CD14-positive monocyte (primary cell): ENCODE results near the gene TSPAN16. TPM values are rescaled to one million over a fixed set of nuclear protein-coding genes. Genes with fewer than 3 reads are reported as not detected.

Experiments
- DNase-seq, 3 donors: peaks; one replicate each; pipeline ENCODE4 v3.0.0-alpha.2; 2011 to 2022
- H2AFZ ChIP-seq: 2 replicates; pipeline ENCODE4 v1.6.0; 2012; ENCODE audit warnings: mild to moderate bottlenecking, low read depth, low read length, inconsistent platforms; ENCODE audit not compliant: insufficient read depth, poor library complexity, severe bottlenecking
- H3K27ac ChIP-seq, 2 donors: 1 replicate in 1 of 2; 2 replicates in 1 of 2; pipeline ENCODE4 v1.5.1; 2012 to 2013; ENCODE audit warnings: low read length in 2 of 2, control low read depth in 1 of 2, inconsistent platforms in 1 of 2, low read depth in 1 of 2, mild to moderate bottlenecking in 1 of 2
- H3K27me3 ChIP-seq, 2 donors: one replicate each; pipeline versions ENCODE4 v1.6.0 to v1.6.1; 2011 to 2013; ENCODE audit warnings: low read length in 2 of 2; ENCODE audit not compliant: control insufficient read depth in 2 of 2, insufficient read depth in 2 of 2
- H3K36me3 ChIP-seq, 2 donors: replicated peaks in 1 of 2; 1 replicate in 1 of 2; 2 replicates in 1 of 2; pipeline versions ENCODE4 v1.5.1 to v1.6.1; 2012 to 2013; ENCODE audit warnings: low read length in 2 of 2, control low read depth in 1 of 2, inconsistent platforms in 1 of 2, mild to moderate bottlenecking in 1 of 2; ENCODE audit not compliant: insufficient read depth in 2 of 2, control insufficient read depth in 1 of 2
- H3K4me1 ChIP-seq, 2 donors: 1 replicate in 1 of 2; 2 replicates in 1 of 2; pipeline versions ENCODE4 v1.5.1 to v1.6.1; 2012 to 2013; ENCODE audit warnings: low read length in 2 of 2, control low read depth in 1 of 2, inconsistent platforms in 1 of 2, mild to moderate bottlenecking in 1 of 2, moderate library complexity in 1 of 2; ENCODE audit not compliant: insufficient read depth in 2 of 2, control insufficient read depth in 1 of 2
- H3K4me2 ChIP-seq: replicated peaks from 2 replicates; pipeline ENCODE3; 2012; ENCODE audit warnings: low read length, moderate library complexity, mild to moderate bottlenecking; ENCODE audit not compliant: poor library complexity, severe bottlenecking; ENCODE audit errors: extremely low read depth
- H3K4me3 ChIP-seq, 3 experiments: fragments of 200-600 bp in 1 of 3; sonication (generic) in 1 of 3; replicated peaks in 1 of 3; 1 replicate in 2 of 3; 2 replicates in 1 of 3; pipeline ENCODE4 v1.5.1; 2011 to 2013; ENCODE audit warnings: low read length in 3 of 3, mild to moderate bottlenecking in 3 of 3, control low read depth in 2 of 3, low read depth in 2 of 3, inconsistent platforms in 1 of 3, moderate library complexity in 1 of 3
- H3K79me2 ChIP-seq: 2 replicates; pipeline ENCODE4 v1.6.0; 2012; ENCODE audit warnings: mild to moderate bottlenecking, control low read depth, inconsistent platforms, low read length, moderate library complexity; ENCODE audit not compliant: insufficient read depth
- H3K9ac ChIP-seq: 2 replicates; pipeline ENCODE4 v1.6.0; 2017; ENCODE audit warnings: low read length, mild to moderate bottlenecking; ENCODE audit not compliant: insufficient read depth, poor library complexity, severe bottlenecking
- H3K9me3 ChIP-seq, 2 donors: replicated peaks in 1 of 2; 1 replicate in 1 of 2; 2 replicates in 1 of 2; pipeline versions ENCODE4 v1.5.1 to v1.6.1; 2012 to 2013; ENCODE audit warnings: low read length in 2 of 2, control low read depth in 1 of 2; ENCODE audit not compliant: control insufficient read depth in 1 of 2, insufficient read depth in 1 of 2
- H4K20me1 ChIP-seq: 2 replicates; pipeline ENCODE4 v1.6.0; 2012; ENCODE audit warnings: mild to moderate bottlenecking, low read length, control low read depth, moderate library complexity; ENCODE audit not compliant: insufficient read depth
- H3K27ac Mint-ChIP-seq, 7 donors: one replicate each; pipeline ENCODE4 v1.8.0; 2020; ENCODE audit warnings: mild to moderate bottlenecking in 7 of 7, mixed read lengths in 7 of 7, moderate library complexity in 6 of 7, inconsistent platforms in 2 of 7
- H3K27me3 Mint-ChIP-seq, 3 donors: one replicate each; pipeline ENCODE4 v1.8.0; 2021 to 2022; ENCODE audit warnings: low read depth in 3 of 3, mild to moderate bottlenecking in 3 of 3, mixed read lengths in 3 of 3, moderate library complexity in 3 of 3, inconsistent platforms in 1 of 3
- H3K36me3 Mint-ChIP-seq, 2 donors: one replicate each; pipeline ENCODE4 v1.8.0; 2020; ENCODE audit warnings: mixed read lengths in 2 of 2, inconsistent platforms in 1 of 2, mild to moderate bottlenecking in 1 of 2
- H3K4me1 Mint-ChIP-seq: one replicate; pipeline ENCODE4 v1.8.0; 2020; ENCODE audit warnings: mild to moderate bottlenecking, mixed read lengths
- H3K4me3 Mint-ChIP-seq, 2 donors: one replicate each; pipeline ENCODE4 v1.8.0; 2020; ENCODE audit warnings: mild to moderate bottlenecking in 2 of 2, mixed read lengths in 2 of 2, moderate library complexity in 1 of 2
- H3K9me3 Mint-ChIP-seq, 7 donors: one replicate each; pipeline ENCODE4 v1.8.0; 2020 to 2022; ENCODE audit warnings: mixed read lengths in 7 of 7, mild to moderate bottlenecking in 6 of 7, moderate library complexity in 6 of 7, inconsistent platforms in 2 of 7
- WGBS: methylation state at CpG from one replicate; pipeline ENCODE4 v1.1.5; 2013; ENCODE audit warnings: missing lambda C conversion rate; ENCODE audit not compliant: insufficient coverage; 5-methylcytosine and 5-hydroxymethylcytosine counted together
- intact Hi-C, 2 donors: fragments of 100-400 bp; cut with micrococcal nuclease; formaldehyde crosslinking; loops; one replicate each; pipeline versions ENCODE4 v1.15.0 to v1.15.1; 2023
- polyA plus RNA-seq, 3 donors: library from polyadenylated mRNA; depleted of rRNA in 1 of 3; unstranded in 2 of 3; stranded (reverse) in 1 of 3; fragments of 300-500 nt in 2 of 3; fragments of >200 nt in 1 of 3; fragmentation: Illumina TruSeq in 2 of 3; gene quantifications; 1 replicate in 2 of 3; 2 replicates in 1 of 3; pipeline ENCODE4 v1.2.3, GENCODE V29; 2012 to 2021
- TF ChIP-seq, protein P1 (sequence below): fragments of 200-600 bp; IDR thresholded peaks from one replicate; pipeline ENCODE4 v1.8.0; 2022; ENCODE audit warnings: antibody characterized with exemption, mild to moderate bottlenecking

Gene TSPAN16
- polyA plus RNA-seq, 3 donors = 0.08 to 0.31 TPM; not detected in 1

DNA sequence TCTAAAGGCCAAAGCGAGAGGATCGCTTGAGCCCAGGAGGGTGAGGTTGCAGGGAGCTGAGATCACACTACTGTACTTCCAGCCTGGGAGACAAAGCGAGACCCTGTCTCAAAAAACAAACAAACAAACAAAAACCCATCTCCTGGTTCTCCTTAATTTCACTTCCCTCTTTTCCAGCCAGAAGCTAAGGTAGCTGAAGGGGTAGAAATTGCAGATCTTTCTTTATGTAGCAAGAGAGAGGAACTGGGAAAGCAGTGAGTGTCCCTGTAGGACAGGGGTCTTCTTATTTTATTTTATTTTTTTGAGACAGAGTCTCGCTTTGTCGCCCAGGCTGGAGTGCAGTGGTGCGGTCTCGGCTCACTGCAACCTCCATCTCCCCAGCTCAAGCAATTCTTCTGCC is 4.5 kb upstream of the TSPAN16 start:
- Mint-ChIP-seq H3K4me3 (no peak overlapping the region), H3K36me3 (no peaks in the 10 kb centered on the region), H3K9me3 (no peaks in the 10 kb centered on the region), H3K4me1 (peaks cover 60% of the 10 kb centered on the region), H3K27me3 (peaks cover 17 to 25% (median 18%) of the 10 kb centered on the region in 3 donors), H3K27ac (peak overlapping the region in 5 of 7 donors; percentile 14 to 95 (median 71))
- TF ChIP-seq, protein P1, sequence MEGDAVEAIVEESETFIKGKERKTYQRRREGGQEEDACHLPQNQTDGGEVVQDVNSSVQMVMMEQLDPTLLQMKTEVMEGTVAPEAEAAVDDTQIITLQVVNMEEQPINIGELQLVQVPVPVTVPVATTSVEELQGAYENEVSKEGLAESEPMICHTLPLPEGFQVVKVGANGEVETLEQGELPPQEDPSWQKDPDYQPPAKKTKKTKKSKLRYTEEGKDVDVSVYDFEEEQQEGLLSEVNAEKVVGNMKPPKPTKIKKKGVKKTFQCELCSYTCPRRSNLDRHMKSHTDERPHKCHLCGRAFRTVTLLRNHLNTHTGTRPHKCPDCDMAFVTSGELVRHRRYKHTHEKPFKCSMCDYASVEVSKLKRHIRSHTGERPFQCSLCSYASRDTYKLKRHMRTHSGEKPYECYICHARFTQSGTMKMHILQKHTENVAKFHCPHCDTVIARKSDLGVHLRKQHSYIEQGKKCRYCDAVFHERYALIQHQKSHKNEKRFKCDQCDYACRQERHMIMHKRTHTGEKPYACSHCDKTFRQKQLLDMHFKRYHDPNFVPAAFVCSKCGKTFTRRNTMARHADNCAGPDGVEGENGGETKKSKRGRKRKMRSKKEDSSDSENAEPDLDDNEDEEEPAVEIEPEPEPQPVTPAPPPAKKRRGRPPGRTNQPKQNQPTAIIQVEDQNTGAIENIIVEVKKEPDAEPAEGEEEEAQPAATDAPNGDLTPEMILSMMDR = no peak
- no peak overlapping the region for H3K4me3 ChIP-seq
- H4K20me1 ChIP-seq = no peaks in the 10 kb centered on the region
- WGBS = no CpG with 5 or more reads among the region's 7 CpGs
- no peaks in the 10 kb centered on the region for H3K36me3 ChIP-seq
- no peak overlapping the region for H3K4me2 ChIP-seq
- peaks cover 60 to 61% of the 10 kb centered on the region in 2 donors for H3K4me1 ChIP-seq
- H3K9ac ChIP-seq = no peak overlapping the region
- no peaks in the 10 kb centered on the region for H3K79me2 ChIP-seq
- intact Hi-C loops = loop anchor here in 1 of 2 donors (5.0 to 10.0 kb wide), 3 partner anchors 91 to 273 kb away; partner anchors contain the start of genes ELAVL3 and EPOR
- H3K27ac ChIP-seq = peak overlapping the region in 1 of 2 donors; percentile 10
- peaks cover 0 to 9% of the 10 kb centered on the region in 2 donors for H3K27me3 ChIP-seq
- no peaks in the 10 kb centered on the region for H3K9me3 ChIP-seq
- no peak overlapping the region for H2AFZ ChIP-seq
- peak in 2 of 3 donors; percentile 32 to 34 for DNase-seq

DNA sequence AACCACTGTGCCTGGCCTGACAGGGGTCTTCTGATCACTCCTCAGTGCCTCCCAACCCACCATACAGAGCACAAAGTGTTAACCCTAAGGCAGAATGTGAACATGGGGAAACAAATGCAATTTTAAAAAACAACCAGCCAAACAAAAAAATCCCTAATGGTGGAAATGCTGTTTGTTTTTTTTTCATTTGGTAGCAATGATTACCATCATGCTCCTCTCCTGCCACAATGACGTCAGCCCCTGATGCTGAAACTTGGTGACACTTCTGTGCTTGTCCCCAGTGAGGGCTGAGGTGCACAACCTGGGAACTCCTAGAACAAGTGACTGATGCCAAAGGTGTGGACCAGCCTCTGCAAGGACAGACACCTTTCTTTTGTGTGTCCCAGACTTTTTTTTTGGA is 4.0 kb upstream of the TSPAN16 start:
- no peak overlapping the region for H3K4me3 ChIP-seq
- intact Hi-C loops = loop anchor here in 1 of 2 donors (2.0 to 10.0 kb wide), 4 partner anchors 55 to 273 kb away; partner anchors contain the start of genes CCDC159, ELAVL3, EPOR and TMEM205
- H3K79me2 ChIP-seq = no peaks in the 10 kb centered on the region
- no peaks in the 10 kb centered on the region for H3K36me3 ChIP-seq
- Mint-ChIP-seq H3K36me3 (no peaks in the 10 kb centered on the region), H3K9me3 (no peaks in the 10 kb centered on the region), H3K4me1 (peaks cover 64% of the 10 kb centered on the region), H3K27ac (peak overlapping the region; percentile 38 to 95 (median 83)), H3K4me3 (no peak overlapping the region), H3K27me3 (peaks cover 11 to 21% (median 13%) of the 10 kb centered on the region in 3 donors)
- H3K27me3 ChIP-seq = peaks cover 0 to 3% of the 10 kb centered on the region in 2 donors
- H3K4me2 ChIP-seq = no peak overlapping the region
- WGBS = 40% methylated on average over 1 of the region's 1 CpG
- H2AFZ ChIP-seq = no peak overlapping the region
- DNase-seq = peak; percentile 33 to 66 (median 44)
- TF ChIP-seq, protein P1 = no peak
- H3K9ac ChIP-seq = no peak overlapping the region
- H3K9me3 ChIP-seq = no peaks in the 10 kb centered on the region
- peaks cover 64 to 66% of the 10 kb centered on the region in 2 donors for H3K4me1 ChIP-seq
- no peak overlapping the region for H3K27ac ChIP-seq
- no peaks in the 10 kb centered on the region for H4K20me1 ChIP-seq
